ENCODE data around the gene HAUS1. TPM values are rescaled to one million over a fixed set of nuclear protein-coding genes. Genes with fewer than 3 reads are reported as not detected.

HAUS1 gene, protein sequence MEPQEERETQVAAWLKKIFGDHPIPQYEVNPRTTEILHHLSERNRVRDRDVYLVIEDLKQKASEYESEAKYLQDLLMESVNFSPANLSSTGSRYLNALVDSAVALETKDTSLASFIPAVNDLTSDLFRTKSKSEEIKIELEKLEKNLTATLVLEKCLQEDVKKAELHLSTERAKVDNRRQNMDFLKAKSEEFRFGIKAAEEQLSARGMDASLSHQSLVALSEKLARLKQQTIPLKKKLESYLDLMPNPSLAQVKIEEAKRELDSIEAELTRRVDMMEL
- total RNA-seq (10 to 100 TPM; 23.3 to 48.1 TPM), polyA plus RNA-seq (ENCODE audit: insufficient read length in 2 of 2) (10 to 100 TPM; 37.9 to 45.5 TPM)
- long read RNA-seq, donor 1, transcript HAUS1-201 (9 exons, 1,125 nt) = major isoform, 12 of 16 reads
- long read RNA-seq, donor 1, partial matches to known transcripts = 0 of 16 reads
- long read RNA-seq, donor 1, other reads (novel, unspliced or antisense) = 0 of 16 reads
- long read RNA-seq, donor 2, transcript HAUS1-201 (9 exons, 1,125 nt) = major isoform, 6 of 7 reads
- long read RNA-seq, donor 2, partial matches to known transcripts = 0 of 7 reads
- long read RNA-seq, donor 2, other reads (novel, unspliced or antisense) = 0 of 7 reads
- long read RNA-seq, donor 3, transcript HAUS1-201 (9 exons, 1,125 nt) = major isoform, 5 of 6 reads
- long read RNA-seq, donor 3, partial matches to known transcripts = 0 of 6 reads
- long read RNA-seq, donor 3, other reads (novel, unspliced or antisense) = 0 of 6 reads
- long read RNA-seq, donor 4, transcript HAUS1-201 (9 exons, 1,125 nt) = major isoform, 27 of 33 reads
- long read RNA-seq, donor 4, partial matches to known transcripts = 0 of 33 reads
- long read RNA-seq, donor 4, other reads (novel, unspliced or antisense) = 0 of 33 reads

DNA sequence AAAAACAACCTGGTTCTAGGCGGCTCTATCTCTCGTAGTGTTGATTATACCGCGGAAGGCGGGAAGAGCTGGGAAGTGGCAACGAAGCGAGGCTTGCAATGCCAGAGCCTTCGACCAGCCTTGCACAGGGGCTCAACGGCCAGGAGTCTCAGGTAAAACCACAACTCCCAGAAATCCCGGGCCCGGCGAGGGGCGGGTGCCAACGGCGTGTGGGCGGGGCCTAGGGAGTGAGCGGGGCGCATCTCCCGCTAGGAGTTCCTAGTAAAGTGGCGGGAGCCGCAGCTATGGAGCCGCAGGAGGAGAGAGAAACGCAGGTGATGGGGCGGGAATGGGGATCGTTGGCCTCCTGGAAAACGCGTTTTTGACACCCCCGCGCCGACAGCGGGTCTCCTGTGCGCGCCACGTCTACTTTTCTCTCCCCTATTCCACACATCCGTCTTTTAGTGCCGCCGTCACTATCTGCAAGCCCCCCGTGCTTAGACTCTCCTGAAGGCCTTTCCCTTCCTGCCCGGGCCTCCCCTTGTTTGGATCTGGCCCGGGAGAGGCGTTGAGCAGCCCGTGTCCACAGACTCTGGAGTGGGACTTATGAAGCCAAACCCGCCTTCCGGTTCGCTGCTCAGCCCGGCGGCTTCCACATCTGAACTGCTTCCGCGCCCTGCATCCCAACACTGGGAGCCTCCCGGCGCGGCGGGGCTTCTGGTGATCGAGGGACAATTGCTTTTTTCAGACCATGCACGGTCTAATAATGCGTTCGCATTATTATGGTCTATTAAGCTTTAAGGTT is at the start of gene HAUS1:
Gene HAUS1 (plus strand): TSS at position 258 of the 784 bp plus-strand sequence. CDS start 27 bp downstream, at position 285.
- no peaks in the 10 kb centered on the region for H3K27me3 ChIP-seq (ENCODE audit: control insufficient read depth, insufficient read depth, low read length)
- H3K4me1 ChIP-seq (ENCODE audit: control insufficient read depth, insufficient read depth, low read length) = peaks cover 7% of the 10 kb centered on the region
- H3K9me3 ChIP-seq (ENCODE audit: control insufficient read depth, insufficient read depth, low read length) = no peaks in the 10 kb centered on the region
- H3K36me3 ChIP-seq (ENCODE audit: control insufficient read depth, insufficient read depth, low read length) = peaks cover 2% of the 10 kb centered on the region
- peak within 1 kb of the TSS; percentile 99 for H3K4me3 ChIP-seq (ENCODE audit: low read depth, low read length)
- DNase-seq (ENCODE audit: low read depth in 4 of 6, low spot score in 6 of 6) = peak; percentile 75 to 98 (median 88)
- H3K27ac ChIP-seq (ENCODE audit: low read depth, low read length) = peak within 1 kb of the TSS; percentile 95
- under 1% methylated on average over 56 of the region's 57 CpGs for WGBS (ENCODE audit: insufficient coverage)

DNA sequence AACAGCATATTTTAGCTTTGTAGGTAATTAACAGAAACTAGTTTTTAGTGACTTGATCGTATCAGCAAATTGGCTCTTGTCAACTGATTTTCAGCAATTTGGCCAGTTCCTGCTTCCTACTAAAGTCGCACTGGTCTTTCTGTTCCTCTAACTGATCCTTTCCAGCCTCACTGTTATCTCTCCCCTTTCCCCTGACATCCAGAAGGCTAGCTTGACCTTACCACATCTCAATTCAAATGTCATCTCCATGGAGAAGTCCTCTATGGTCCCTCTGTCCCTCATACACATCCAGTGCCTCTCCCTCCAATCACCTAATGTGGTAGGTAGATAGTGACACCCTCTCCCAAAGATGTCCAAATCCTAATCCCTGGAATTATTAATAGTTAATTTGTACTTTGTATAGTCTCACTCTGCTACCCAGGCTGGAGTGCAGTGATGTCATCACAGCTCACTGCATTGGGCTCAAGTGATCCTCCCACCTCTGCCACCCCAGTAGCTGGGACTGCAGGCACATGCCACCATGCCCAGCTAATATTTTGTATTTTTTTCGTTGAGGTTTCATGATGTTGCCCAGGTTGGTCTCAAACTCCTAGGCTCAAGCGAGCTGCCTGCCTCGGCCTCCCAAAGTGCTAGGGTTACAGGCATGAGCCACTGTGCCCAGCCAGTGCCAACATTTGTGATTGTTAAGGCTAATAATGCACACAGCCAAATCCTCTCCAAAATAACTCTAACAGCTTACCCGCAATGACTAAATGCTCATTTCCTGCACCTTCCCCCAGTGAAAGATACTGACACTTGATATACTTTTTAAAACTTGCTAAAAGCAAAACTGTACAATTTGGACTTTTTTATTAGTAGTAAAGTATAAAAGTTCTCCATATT is 49.0 kb upstream of the HAUS1 start:
- H3K36me3 ChIP-seq (ENCODE audit: control insufficient read depth, insufficient read depth, low read length) = no peaks in the 10 kb centered on the region
- no peak for DNase-seq (ENCODE audit: low read depth in 4 of 6, low spot score in 6 of 6)
- H3K4me3 ChIP-seq (ENCODE audit: low read depth, low read length) = no peak overlapping the region
- H3K4me1 ChIP-seq (ENCODE audit: control insufficient read depth, insufficient read depth, low read length) = no peaks in the 10 kb centered on the region
- 79% methylated on average over 5 of the region's 6 CpGs for WGBS (ENCODE audit: insufficient coverage)
- no peak overlapping the region for H3K27ac ChIP-seq (ENCODE audit: low read depth, low read length)
- no peaks in the 10 kb centered on the region for H3K27me3 ChIP-seq (ENCODE audit: control insufficient read depth, insufficient read depth, low read length)
- no peaks in the 10 kb centered on the region for H3K9me3 ChIP-seq (ENCODE audit: control insufficient read depth, insufficient read depth, low read length)

DNA sequence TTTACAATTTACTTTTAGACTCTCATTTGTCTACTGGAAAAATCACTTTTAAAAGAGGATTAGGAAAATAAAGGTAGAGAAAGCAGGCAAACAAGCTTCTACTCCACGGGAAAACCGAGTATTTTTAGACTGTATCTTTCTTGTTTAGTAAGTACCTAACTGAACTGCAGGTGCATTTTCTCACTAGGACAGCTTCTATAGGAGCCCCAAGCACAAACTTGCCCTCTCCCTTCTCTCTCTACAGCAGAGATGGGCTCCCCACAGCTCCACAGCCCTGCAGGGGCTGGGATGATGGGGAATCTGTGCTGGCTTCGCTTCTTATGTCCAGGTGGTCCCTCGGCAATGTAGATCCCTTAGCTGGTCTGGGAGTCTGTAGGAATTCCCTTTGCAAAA is 48.4 kb upstream of the HAUS1 start:
- Histone ChIP-seq H3K36me3 (ENCODE audit: control insufficient read depth, insufficient read depth, low read length) (no peaks in the 10 kb centered on the region), H3K4me1 (ENCODE audit: control insufficient read depth, insufficient read depth, low read length) (no peaks in the 10 kb centered on the region), H3K27ac (ENCODE audit: low read depth, low read length) (no peak overlapping the region), H3K9me3 (ENCODE audit: control insufficient read depth, insufficient read depth, low read length) (no peaks in the 10 kb centered on the region), H3K4me3 (ENCODE audit: low read depth, low read length) (no peak overlapping the region), H3K27me3 (ENCODE audit: control insufficient read depth, insufficient read depth, low read length) (no peaks in the 10 kb centered on the region)
- DNase-seq (ENCODE audit: low read depth in 4 of 6, low spot score in 6 of 6) = no peak
- WGBS (ENCODE audit: insufficient coverage) = 60% methylated on average over 1 of the region's 4 CpGs

DNA sequence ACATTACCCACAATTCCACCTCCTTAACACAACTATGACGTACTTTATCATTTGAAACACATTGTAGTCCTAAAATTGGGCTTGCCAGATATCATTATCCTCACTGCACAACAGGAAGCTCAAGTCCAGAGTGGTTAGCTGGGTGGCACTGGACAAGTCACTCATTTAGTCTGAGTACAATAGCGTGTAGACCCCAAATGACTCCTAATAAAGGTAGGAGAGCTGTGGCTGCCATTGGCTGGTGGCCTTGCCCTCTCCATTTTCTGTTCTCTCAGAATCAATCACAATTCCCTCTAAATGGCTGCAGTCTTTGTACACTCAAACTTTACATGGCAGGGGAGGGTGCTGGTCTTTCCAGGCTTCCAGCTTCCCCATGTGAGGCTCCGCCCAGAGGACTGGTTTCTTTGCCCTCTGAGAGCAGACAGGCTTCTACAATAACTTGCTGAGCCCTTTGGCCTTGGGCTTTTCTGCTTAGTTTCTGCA is 43.8 kb upstream of the HAUS1 start:
- no peak for DNase-seq (ENCODE audit: low read depth in 4 of 6, low spot score in 6 of 6)
- H3K9me3 ChIP-seq (ENCODE audit: control insufficient read depth, insufficient read depth, low read length) = no peaks in the 10 kb centered on the region
- H3K4me3 ChIP-seq (ENCODE audit: low read depth, low read length) = no peak overlapping the region
- no peaks in the 10 kb centered on the region for H3K27me3 ChIP-seq (ENCODE audit: control insufficient read depth, insufficient read depth, low read length)
- H3K36me3 ChIP-seq (ENCODE audit: control insufficient read depth, insufficient read depth, low read length) = no peaks in the 10 kb centered on the region
- 93% methylated on average over 3 of the region's 3 CpGs for WGBS (ENCODE audit: insufficient coverage)
- no peaks in the 10 kb centered on the region for H3K4me1 ChIP-seq (ENCODE audit: control insufficient read depth, insufficient read depth, low read length)
- H3K27ac ChIP-seq (ENCODE audit: low read depth, low read length) = no peak overlapping the region

DNA sequence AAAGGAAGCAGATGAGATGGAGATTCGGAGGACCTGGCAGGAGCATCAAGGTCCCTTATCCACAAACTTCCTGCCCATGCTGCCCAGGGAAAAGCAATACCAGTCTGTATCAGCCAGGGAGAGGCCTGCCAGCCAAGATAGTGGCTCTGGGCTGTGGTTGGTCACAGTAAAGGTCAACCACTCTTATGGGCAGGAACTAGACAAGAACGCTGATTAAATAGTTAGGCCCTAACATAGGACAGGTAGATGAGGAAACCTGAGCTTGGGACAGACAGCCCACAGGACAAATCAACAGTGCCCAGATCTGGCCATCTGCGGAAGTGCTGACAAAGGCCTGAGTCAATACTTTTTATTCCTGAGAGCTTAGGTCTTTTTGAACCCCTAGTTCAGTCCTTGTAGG is 42.8 kb upstream of the HAUS1 start:
- no peak overlapping the region for H3K27ac ChIP-seq (ENCODE audit: low read depth, low read length)
- H3K4me3 ChIP-seq (ENCODE audit: low read depth, low read length) = no peak overlapping the region
- H3K36me3 ChIP-seq (ENCODE audit: control insufficient read depth, insufficient read depth, low read length) = no peaks in the 10 kb centered on the region
- H3K9me3 ChIP-seq (ENCODE audit: control insufficient read depth, insufficient read depth, low read length) = no peaks in the 10 kb centered on the region
- 95% methylated on average over 3 of the region's 3 CpGs for WGBS (ENCODE audit: insufficient coverage)
- no peaks in the 10 kb centered on the region for H3K27me3 ChIP-seq (ENCODE audit: control insufficient read depth, insufficient read depth, low read length)
- no peaks in the 10 kb centered on the region for H3K4me1 ChIP-seq (ENCODE audit: control insufficient read depth, insufficient read depth, low read length)
- no peak for DNase-seq (ENCODE audit: low read depth in 4 of 6, low spot score in 6 of 6)

DNA sequence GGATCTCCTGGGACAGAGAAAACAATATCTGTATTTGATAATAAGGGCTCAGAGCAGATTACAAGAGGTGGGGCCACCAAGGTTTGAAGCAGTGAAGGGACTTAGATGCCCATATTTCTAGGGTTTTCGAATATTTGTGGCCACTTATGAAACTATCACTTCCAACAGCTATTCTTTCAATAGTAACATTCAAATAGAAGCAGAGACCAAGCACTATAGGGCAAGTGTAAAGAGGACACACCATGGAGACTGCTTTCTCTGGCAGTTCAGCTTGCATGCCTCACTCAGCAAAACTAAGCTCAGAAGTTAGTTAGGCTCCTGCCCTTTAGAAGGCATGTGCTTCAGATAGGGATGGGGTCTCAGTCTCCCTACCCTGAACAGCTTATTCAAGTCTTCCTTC is 42.4 kb upstream of the HAUS1 start:
- no peaks in the 10 kb centered on the region for H3K4me1 ChIP-seq (ENCODE audit: control insufficient read depth, insufficient read depth, low read length)
- DNase-seq (ENCODE audit: low read depth in 4 of 6, low spot score in 6 of 6) = no peak
- H3K4me3 ChIP-seq (ENCODE audit: low read depth, low read length) = no peak overlapping the region
- H3K36me3 ChIP-seq (ENCODE audit: control insufficient read depth, insufficient read depth, low read length) = no peaks in the 10 kb centered on the region
- no CpG with 5 or more reads among the region's 1 CpG for WGBS (ENCODE audit: insufficient coverage)
- no peaks in the 10 kb centered on the region for H3K27me3 ChIP-seq (ENCODE audit: control insufficient read depth, insufficient read depth, low read length)
- no peaks in the 10 kb centered on the region for H3K9me3 ChIP-seq (ENCODE audit: control insufficient read depth, insufficient read depth, low read length)
- H3K27ac ChIP-seq (ENCODE audit: low read depth, low read length) = no peak overlapping the region

DNA sequence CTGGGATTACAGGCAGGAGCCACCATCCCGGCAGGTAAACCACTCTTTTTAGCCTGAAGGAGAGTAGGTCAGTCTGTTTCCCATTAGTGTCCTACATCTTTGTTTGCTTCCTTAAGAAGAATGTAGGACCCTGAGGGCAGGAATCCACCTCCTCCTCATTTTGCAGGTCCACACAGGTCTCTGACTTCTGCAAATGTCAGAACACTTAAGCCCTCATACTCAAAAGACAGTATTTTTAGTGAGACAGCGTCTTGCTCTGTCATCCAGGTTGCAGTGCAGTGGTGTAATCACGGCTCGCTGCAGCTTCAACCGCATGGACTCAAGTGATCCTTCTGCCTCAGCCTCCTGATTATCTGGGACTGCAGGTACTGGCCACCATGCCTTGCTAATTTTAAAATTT is 41.4 kb upstream of the HAUS1 start:
- Histone ChIP-seq H3K9me3 (ENCODE audit: control insufficient read depth, insufficient read depth, low read length) (peaks cover 1% of the 10 kb centered on the region), H3K36me3 (ENCODE audit: control insufficient read depth, insufficient read depth, low read length) (no peaks in the 10 kb centered on the region), H3K27me3 (ENCODE audit: control insufficient read depth, insufficient read depth, low read length) (no peaks in the 10 kb centered on the region), H3K4me3 (ENCODE audit: low read depth, low read length) (no peak overlapping the region), H3K4me1 (ENCODE audit: control insufficient read depth, insufficient read depth, low read length) (no peaks in the 10 kb centered on the region), H3K27ac (ENCODE audit: low read depth, low read length) (no peak overlapping the region)
- 100% methylated on average over 4 of the region's 5 CpGs for WGBS (ENCODE audit: insufficient coverage)
- no peak for DNase-seq (ENCODE audit: low read depth in 4 of 6, low spot score in 6 of 6)

DNA sequence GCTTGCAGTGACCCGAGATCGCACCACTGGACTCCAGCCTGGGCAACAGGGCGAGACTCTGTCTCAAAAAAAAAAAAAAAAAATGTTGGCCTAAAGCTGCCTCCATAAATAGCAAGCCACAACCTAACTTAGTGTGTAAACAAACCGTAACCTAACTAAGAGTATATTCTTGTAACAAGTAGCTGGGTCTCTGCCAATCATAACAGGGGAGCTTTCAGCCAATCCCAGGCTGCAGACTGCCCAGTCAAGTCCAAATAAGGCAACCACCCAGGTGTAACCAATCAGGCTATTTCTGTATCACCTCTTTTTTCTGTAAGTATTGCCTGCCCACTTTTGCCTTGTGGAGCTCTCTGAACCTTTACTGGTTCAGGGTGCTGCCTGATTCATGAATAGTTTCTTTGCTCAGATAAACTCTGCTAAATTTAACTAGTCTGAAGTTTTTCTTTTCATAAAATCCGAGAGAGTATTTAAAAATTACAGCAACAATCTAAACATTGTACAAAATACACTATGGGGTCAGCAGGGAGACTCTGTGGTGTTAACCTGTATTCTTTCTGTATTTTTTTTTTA is 36.7 kb upstream of the HAUS1 start:
- H3K36me3 ChIP-seq (ENCODE audit: control insufficient read depth, insufficient read depth, low read length) = no peaks in the 10 kb centered on the region
- peaks cover 14% of the 10 kb centered on the region for H3K4me1 ChIP-seq (ENCODE audit: control insufficient read depth, insufficient read depth, low read length)
- WGBS (ENCODE audit: insufficient coverage) = no CpG with 5 or more reads among the region's 5 CpGs

More for the DNA sequence above, 36.7 kb upstream of the HAUS1 start:
- peaks cover 6% of the 10 kb centered on the region for H3K27me3 ChIP-seq (ENCODE audit: control insufficient read depth, insufficient read depth, low read length)
- no peak overlapping the region for H3K4me3 ChIP-seq (ENCODE audit: low read depth, low read length)
- H3K27ac ChIP-seq (ENCODE audit: low read depth, low read length) = no peak overlapping the region
- no peak for DNase-seq (ENCODE audit: low read depth in 4 of 6, low spot score in 6 of 6)
- peaks cover 2% of the 10 kb centered on the region for H3K9me3 ChIP-seq (ENCODE audit: control insufficient read depth, insufficient read depth, low read length)
